AG04449 (cell line): Measurements from ENCODE around the gene PIK3R4.

Experiments used
- CTCF ChIA-PET: fragments of 350-600 bp; formaldehyde crosslinking; extraction: SDS; loops from one replicate; lab custom pipeline; 2021; ENCODE audit warnings: antibody characterized with exemption; lab: Yijun Ruan, JAX
- POLR2A ChIA-PET: fragments of 400-600, 350-600 bp; formaldehyde crosslinking; extraction: SDS; loops from one replicate; lab custom pipeline; 2020; ENCODE audit warnings: antibody characterized with exemption, inconsistent platforms; lab: Yijun Ruan, JAX
- DNase-seq: peaks from one replicate; pipeline ENCODE4 v3.0.0-alpha.2; 2010; ENCODE audit warnings: low read depth, low spot score
- H3K4me3 ChIP-seq: 2 replicates; pipeline ENCODE4 v1.5.1; 2011; ENCODE audit warnings: low read depth, mild to moderate bottlenecking, control low read depth, low read length
- TF ChIP-seq, protein P1 (sequence below): IDR thresholded peaks from one replicate; pipeline ENCODE4 v1.5.1; 2011; ENCODE audit warnings: mild to moderate bottlenecking, moderate library complexity, low read length, control low read depth, inconsistent platforms; ENCODE audit not compliant: insufficient read depth; ENCODE audit errors: missing control alignments

PIK3R4 gene

GRCh38 chr3:130761730-130762311 is 15.2 kb upstream of the PIK3R4 start:
- TF ChIP-seq, protein P1, sequence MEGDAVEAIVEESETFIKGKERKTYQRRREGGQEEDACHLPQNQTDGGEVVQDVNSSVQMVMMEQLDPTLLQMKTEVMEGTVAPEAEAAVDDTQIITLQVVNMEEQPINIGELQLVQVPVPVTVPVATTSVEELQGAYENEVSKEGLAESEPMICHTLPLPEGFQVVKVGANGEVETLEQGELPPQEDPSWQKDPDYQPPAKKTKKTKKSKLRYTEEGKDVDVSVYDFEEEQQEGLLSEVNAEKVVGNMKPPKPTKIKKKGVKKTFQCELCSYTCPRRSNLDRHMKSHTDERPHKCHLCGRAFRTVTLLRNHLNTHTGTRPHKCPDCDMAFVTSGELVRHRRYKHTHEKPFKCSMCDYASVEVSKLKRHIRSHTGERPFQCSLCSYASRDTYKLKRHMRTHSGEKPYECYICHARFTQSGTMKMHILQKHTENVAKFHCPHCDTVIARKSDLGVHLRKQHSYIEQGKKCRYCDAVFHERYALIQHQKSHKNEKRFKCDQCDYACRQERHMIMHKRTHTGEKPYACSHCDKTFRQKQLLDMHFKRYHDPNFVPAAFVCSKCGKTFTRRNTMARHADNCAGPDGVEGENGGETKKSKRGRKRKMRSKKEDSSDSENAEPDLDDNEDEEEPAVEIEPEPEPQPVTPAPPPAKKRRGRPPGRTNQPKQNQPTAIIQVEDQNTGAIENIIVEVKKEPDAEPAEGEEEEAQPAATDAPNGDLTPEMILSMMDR = no peak
- H3K4me3 ChIP-seq = no peak overlapping the region
- no peak for DNase-seq
- ChIA-PET CTCF (interaction anchor here (4.3 kb wide), 1 partner anchor 132 kb away, joined by 33 read pairs; the partner anchor contains the start of gene ATP2C1), POLR2A (no interaction called here)

- ChIA-PET CTCF (interaction anchor here (1.0 to 4.3 kb wide), 9 partner anchors 11 to 250 kb away, joined by 3 to 36 read pairs (median 5); partner anchors contain the start of genes ATP2C1 and PIK3R4), POLR2A (no interaction called here)
- DNase-seq = no peak
- TF ChIP-seq, protein P1 = no peak
- H3K4me3 ChIP-seq = no peak overlapping the region
These were observed 14.3 kb upstream of the PIK3R4 start for GRCh38 chr3:130760922-130761321.

DNA sequence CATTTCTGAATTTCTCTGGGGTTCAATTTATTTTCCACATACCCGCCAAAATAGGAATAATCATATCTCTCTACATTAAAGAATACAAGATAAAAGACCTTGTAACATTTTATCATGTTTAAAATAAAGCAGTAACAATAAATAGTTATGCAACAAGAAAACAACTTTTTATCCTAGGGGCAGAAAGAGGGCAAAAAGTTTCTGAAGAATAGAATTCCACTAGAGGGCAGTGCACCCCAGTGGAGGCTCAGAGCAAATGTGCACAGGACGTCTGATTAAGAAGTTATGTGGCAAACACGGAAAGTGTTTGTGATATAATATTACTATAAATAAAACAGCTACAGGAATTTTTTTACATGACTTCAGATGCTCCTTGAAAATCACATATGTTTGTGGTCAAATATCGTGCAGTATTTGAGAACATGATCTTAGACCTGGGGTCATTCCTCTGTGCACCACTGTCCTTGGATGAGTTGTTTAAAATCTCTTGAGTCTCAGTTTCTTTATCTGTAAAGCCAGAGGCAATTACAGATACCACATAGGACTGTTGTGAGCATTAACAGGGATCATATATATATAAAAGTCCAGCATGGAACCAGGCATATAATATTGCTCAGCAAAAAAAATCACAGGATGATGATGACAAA is 13.2 kb upstream of the PIK3R4 start:
- POLR2A ChIA-PET = no interaction called here
- DNase-seq = no peak
- no peak overlapping the region for H3K4me3 ChIP-seq
- CTCF ChIA-PET = interaction anchor here (1.0 to 4.3 kb wide), 15 partner anchors 9 to 249 kb away, joined by 3 to 36 read pairs (median 6); partner anchors contain the start of genes ATP2C1 and PIK3R4
- TF ChIP-seq, protein P1 = peak; percentile 62

DNA sequence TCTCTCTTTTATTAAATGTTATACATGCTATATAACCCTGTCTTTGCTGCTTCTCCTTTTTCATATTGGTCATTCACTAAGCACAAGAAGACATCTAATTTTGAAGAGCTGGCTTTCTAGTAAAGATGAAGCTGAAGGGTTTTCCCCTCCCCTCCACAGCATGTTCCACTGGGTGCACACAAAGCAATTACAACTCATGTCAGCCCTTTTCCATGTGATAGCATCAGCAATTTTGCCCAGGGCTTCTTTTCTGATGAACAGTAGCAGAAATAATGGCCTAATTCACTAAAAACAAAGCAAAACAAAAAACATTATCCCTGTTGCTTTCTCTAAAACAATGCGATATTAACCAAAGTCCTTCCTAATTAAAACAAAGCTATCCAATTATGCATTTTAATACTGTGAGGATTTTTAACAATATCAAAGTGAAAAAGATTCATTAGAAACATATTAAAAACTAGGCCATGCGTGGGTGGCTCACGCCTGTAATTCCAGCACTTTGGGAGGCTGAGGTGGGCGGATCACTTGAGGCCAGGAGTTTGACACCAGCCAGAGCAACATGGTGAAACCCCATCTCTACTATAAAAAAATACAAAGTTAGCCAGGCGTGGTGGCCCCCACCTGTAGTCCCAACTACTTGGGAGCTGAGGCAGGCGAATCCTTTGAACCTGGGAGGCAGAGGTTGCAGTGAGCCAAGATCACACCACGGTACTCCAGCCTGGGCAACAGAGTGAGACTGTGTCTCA is 12.2 kb upstream of the PIK3R4 start:
- no peak overlapping the region for H3K4me3 ChIP-seq
- no peak for DNase-seq
- CTCF ChIA-PET = interaction anchor here (1.0 to 4.3 kb wide), 10 partner anchors 9 to 138 kb away, joined by 3 to 36 read pairs (median 7); partner anchors contain the start of genes ATP2C1 and PIK3R4
- TF ChIP-seq, protein P1 = no peak
- POLR2A ChIA-PET = no interaction called here

GRCh38 chr3:130757611-130758150 is 11.1 kb upstream of the PIK3R4 start:
- POLR2A ChIA-PET = no interaction called here
- no peak for DNase-seq
- TF ChIP-seq, protein P1 = no peak
- CTCF ChIA-PET = interaction anchor here (1.0 to 4.3 kb wide), 3 partner anchors 8 to 139 kb away, joined by 3 to 36 read pairs (median 33); partner anchors contain the start of gene ATP2C1
- no peak overlapping the region for H3K4me3 ChIP-seq

DNA sequence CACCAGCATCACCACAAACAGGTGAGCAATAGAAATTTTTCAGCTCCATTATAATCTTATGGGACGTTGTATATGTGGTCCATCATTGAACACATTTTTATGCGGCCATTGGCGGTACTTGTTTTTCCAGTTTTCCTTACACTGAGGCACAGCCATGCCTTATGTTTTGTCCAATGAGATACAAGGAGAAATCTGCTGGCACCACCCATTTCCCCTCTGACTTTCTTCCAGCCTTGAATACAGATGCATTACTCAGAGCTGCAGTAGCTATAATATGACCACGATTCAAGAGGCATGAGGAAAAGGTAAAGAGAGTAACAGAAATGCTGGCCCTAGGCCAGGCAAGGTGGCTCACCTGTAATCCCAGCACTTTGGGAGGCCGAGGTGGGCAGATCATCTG is 9.0 kb upstream of the PIK3R4 start:
- TF ChIP-seq, protein P1 = no peak
- CTCF ChIA-PET = interaction anchor here (1.2 to 1.8 kb wide), 2 partner anchors 136 to 137 kb away, joined by 3 to 7 read pairs; no protein-coding TSS in a partner anchor
- DNase-seq = no peak

More for the DNA sequence above, 9.0 kb upstream of the PIK3R4 start:
- H3K4me3 ChIP-seq = no peak overlapping the region
- POLR2A ChIA-PET = no interaction called here
